Smooth muscle cell (in vitro differentiated cells): Measurements from ENCODE around the gene SMIM7. TPM values are rescaled to one million over a fixed set of nuclear protein-coding genes. Genes with fewer than 3 reads are reported as not detected.

Experiments
- DNase-seq: peaks from one replicate; lab custom pipeline; 2025; ENCODE audit not compliant: unreplicated experiment; lab: John Stamatoyannopoulos, UW
- H2AFZ ChIP-seq: fragments of 200-600 bp; sonication (generic); 2 replicates; pipeline ENCODE4 v1.6.0; 2016; ENCODE audit warnings: antibody characterized with exemption, low read depth, mild to moderate bottlenecking
- H3F3A ChIP-seq: fragments of 200-600 bp; sonication (generic); 2 replicates; pipeline ENCODE4 v1.6.0; 2017; ENCODE audit warnings: antibody characterized with exemption, low read depth
- H3K27ac ChIP-seq: fragments of 200-600 bp; sonication (generic); 2 replicates; pipeline ENCODE4 v1.5.1; 2016; ENCODE audit warnings: low read depth, mild to moderate bottlenecking
- H3K27me3 ChIP-seq: fragments of 200-600 bp; sonication (generic); 2 replicates; pipeline ENCODE4 v1.6.1; 2016; ENCODE audit warnings: low read depth, mild to moderate bottlenecking
- H3K36me3 ChIP-seq: fragments of 200-600 bp; sonication (generic); 2 replicates; pipeline ENCODE4 v1.5.1; 2016; ENCODE audit warnings: low read depth
- H3K4me1 ChIP-seq: fragments of 200-600 bp; sonication (generic); 2 replicates; pipeline ENCODE4 v1.5.1; 2016; ENCODE audit warnings: low read depth
- H3K4me2 ChIP-seq: fragments of 200-600 bp; sonication (generic); 2 replicates; pipeline ENCODE4 v1.6.0; 2016; ENCODE audit warnings: mild to moderate bottlenecking
- H3K4me3 ChIP-seq: fragments of 200-600 bp; sonication (generic); 2 replicates; pipeline ENCODE4 v1.5.1; 2016; ENCODE audit warnings: mild to moderate bottlenecking
- H3K79me2 ChIP-seq: fragments of 200-600 bp; sonication (generic); 2 replicates; pipeline ENCODE4 v1.6.0; 2016; ENCODE audit warnings: low read depth, mild to moderate bottlenecking
- H3K9ac ChIP-seq: fragments of 200-600 bp; sonication (generic); 2 replicates; pipeline ENCODE4 v1.6.0; 2016; ENCODE audit warnings: low read depth
- H3K9me3 ChIP-seq: fragments of 200-600 bp; sonication (generic); replicated peaks from 2 replicates; pipeline ENCODE4 v1.5.1; 2016; ENCODE audit warnings: low read depth
- H4K20me1 ChIP-seq: fragments of 200-600 bp; sonication (generic); 2 replicates; pipeline ENCODE4 v1.6.0; 2016; ENCODE audit warnings: low read depth
- WGBS: methylation state at CpG from one replicate; pipeline ENCODE4 v1.1.7; 2016; ENCODE audit warnings: low lambda C conversion rate; 5-methylcytosine and 5-hydroxymethylcytosine counted together
- polyA plus RNA-seq: library from polyadenylated mRNA; unstranded; fragments of >200 nt; fragmentation: Nextera tagmentation; extraction: Ambion mirVana; gene quantifications from 2 replicates; pipeline ENCODE4 v1.2.1, GENCODE V29; 2016
- total RNA-seq: library from RNA; depleted of rRNA; stranded (reverse); fragments of >200 nt; gene quantifications from 2 replicates; pipeline ENCODE4 v1.2.3, GENCODE V29; 2014
- TF ChIP-seq, protein P1 (sequence below): fragments of 200-600 bp; sonication (generic); IDR thresholded peaks from 2 replicates; pipeline ENCODE4 v1.5.1; 2017; ENCODE audit warnings: borderline replicate concordance, mild to moderate bottlenecking, antibody characterized with exemption; ENCODE audit not compliant: insufficient read depth, poor library complexity, severe bottlenecking

Gene SMIM7
- total and polyA plus RNA-seq, 2 experiments from 2014 or later = 64.4 to 109 TPM

DNA sequence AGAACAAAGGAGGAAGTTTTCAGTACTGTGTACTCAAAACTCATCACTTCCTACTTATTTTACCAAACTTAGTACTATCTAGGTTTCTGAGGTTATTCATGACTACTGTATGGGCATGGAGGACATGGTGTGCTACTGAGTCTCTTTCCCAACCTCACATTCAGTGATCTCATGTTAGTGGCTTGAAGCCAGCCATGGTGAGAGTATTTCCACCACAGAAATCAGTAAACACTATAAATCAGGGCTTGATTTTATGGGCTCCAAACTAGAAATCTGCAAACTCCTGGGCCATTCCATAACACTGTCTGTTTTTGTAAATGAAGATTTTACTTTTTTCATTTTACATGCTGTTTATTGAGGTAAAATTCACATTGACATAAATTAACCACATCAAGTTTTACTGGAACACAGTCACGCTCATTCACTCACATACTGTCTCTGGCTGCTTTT is 51.6 kb downstream of the SMIM7 start:
- Histone ChIP-seq H3K79me2 (peaks cover 94% of the 10 kb centered on the region), H3K4me3 (no peak overlapping the region), H3K27ac (peak overlapping the region; percentile 49), H3F3A (no peaks in the 10 kb centered on the region), H3K9ac (no peak overlapping the region), H4K20me1 (peaks cover 100% of the 10 kb centered on the region), H3K9me3 (no peaks in the 10 kb centered on the region), H3K4me2 (peak overlapping the region; percentile 1), H3K36me3 (no peaks in the 10 kb centered on the region), H3K27me3 (no peaks in the 10 kb centered on the region), H3K4me1 (no peaks in the 10 kb centered on the region), H2AFZ (no peak overlapping the region)
- TF ChIP-seq, protein P1, sequence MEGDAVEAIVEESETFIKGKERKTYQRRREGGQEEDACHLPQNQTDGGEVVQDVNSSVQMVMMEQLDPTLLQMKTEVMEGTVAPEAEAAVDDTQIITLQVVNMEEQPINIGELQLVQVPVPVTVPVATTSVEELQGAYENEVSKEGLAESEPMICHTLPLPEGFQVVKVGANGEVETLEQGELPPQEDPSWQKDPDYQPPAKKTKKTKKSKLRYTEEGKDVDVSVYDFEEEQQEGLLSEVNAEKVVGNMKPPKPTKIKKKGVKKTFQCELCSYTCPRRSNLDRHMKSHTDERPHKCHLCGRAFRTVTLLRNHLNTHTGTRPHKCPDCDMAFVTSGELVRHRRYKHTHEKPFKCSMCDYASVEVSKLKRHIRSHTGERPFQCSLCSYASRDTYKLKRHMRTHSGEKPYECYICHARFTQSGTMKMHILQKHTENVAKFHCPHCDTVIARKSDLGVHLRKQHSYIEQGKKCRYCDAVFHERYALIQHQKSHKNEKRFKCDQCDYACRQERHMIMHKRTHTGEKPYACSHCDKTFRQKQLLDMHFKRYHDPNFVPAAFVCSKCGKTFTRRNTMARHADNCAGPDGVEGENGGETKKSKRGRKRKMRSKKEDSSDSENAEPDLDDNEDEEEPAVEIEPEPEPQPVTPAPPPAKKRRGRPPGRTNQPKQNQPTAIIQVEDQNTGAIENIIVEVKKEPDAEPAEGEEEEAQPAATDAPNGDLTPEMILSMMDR = no peak
- DNase-seq = no peak
- WGBS = 31% methylated on average over 1 of the region's 1 CpG

DNA sequence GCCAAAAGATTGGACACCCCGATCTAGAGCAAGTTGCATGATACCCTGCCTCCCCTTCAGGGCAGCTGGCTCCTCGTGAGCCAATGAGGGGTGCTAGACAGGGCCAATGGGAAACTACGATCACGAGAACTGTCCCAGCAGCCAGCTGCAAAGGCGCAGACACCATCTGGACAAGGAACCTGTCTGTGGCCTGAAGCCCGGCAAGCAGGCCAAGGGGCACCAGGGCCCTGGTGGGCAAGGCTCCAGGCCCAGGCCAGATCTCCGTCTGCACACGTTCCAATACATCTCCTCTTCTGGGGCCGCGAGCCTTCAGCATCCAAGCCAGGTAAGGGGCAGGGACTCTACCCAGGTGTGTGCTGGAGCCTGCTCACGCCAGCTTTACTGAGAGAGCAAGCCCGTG is 52.1 kb downstream of the SMIM7 start:
- Histone ChIP-seq H3K9ac (no peak overlapping the region), H3K9me3 (no peaks in the 10 kb centered on the region), H3K79me2 (peaks cover 94% of the 10 kb centered on the region), H2AFZ (no peak overlapping the region), H3K27me3 (no peaks in the 10 kb centered on the region), H3K36me3 (no peaks in the 10 kb centered on the region), H3K4me3 (no peak overlapping the region), H3K27ac (peak overlapping the region; percentile 49), H4K20me1 (peaks cover 100% of the 10 kb centered on the region), H3K4me2 (no peak overlapping the region), H3K4me1 (no peaks in the 10 kb centered on the region), H3F3A (no peaks in the 10 kb centered on the region)
- no peak for DNase-seq
- 94% methylated on average over 12 of the region's 12 CpGs for WGBS
- TF ChIP-seq, protein P1 = no peak

- TF ChIP-seq, protein P1 = no peak
- no peak overlapping the region for H3K27ac ChIP-seq
- H3K9me3 ChIP-seq = no peaks in the 10 kb centered on the region
- no peaks in the 10 kb centered on the region for H3K36me3 ChIP-seq
- no peak for DNase-seq
- H3K4me2 ChIP-seq = no peak overlapping the region
- H3K27me3 ChIP-seq = no peaks in the 10 kb centered on the region
- WGBS = 95% methylated on average over 8 of the region's 8 CpGs
- no peaks in the 10 kb centered on the region for H3K4me1 ChIP-seq
- H4K20me1 ChIP-seq = peaks cover 100% of the 10 kb centered on the region
- no peak overlapping the region for H2AFZ ChIP-seq
- no peak overlapping the region for H3K9ac ChIP-seq
- H3K79me2 ChIP-seq = peaks cover 94% of the 10 kb centered on the region
- no peak overlapping the region for H3K4me3 ChIP-seq
- no peaks in the 10 kb centered on the region for H3F3A ChIP-seq
Observed at GRCh38 chr19:16605553-16605994, 54.4 kb downstream of the SMIM7 start.

DNA sequence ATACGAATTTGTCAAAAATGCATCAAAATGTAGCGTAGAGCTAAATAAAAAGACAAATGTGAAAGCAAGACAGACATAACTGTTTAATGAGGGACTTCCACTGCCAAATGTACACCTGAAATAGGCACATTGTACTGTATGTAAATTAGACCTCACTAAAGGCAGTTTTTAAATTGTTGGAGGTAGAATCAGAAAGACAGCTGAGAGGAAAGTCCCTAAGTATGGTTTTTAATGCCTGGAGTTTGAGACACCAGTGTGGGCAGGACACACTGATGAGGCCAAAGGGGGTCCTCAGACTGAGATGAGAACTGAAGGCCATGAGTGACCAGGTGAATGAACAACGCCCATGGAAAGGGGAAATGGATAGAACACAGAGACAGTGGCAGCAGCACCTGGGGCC is 54.8 kb downstream of the SMIM7 start:
- Histone ChIP-seq H2AFZ (no peak overlapping the region), H3K4me1 (no peaks in the 10 kb centered on the region), H3K9ac (no peak overlapping the region), H3F3A (no peaks in the 10 kb centered on the region), H4K20me1 (peaks cover 100% of the 10 kb centered on the region), H3K36me3 (no peaks in the 10 kb centered on the region), H3K27me3 (no peaks in the 10 kb centered on the region), H3K4me3 (no peak overlapping the region), H3K79me2 (peaks cover 94% of the 10 kb centered on the region), H3K9me3 (no peaks in the 10 kb centered on the region), H3K4me2 (no peak overlapping the region), H3K27ac (no peak overlapping the region)
- no peak for DNase-seq
- TF ChIP-seq, protein P1 = no peak
- WGBS = 95% methylated on average over 3 of the region's 3 CpGs
